IPS-15b (cell line): ENCODE data around the gene SCCPDH.
"Not testable (repeated sequence)": the region's sequence is repeated elsewhere in the genome, so short reads cannot be mapped to it uniquely, and the experiment has no call there.

Experiments used
- H3K27me3 ChIP-seq: one replicate; pipeline ENCODE4 v1.6.1; 2013; ENCODE audit warnings: low read length; ENCODE audit not compliant: control insufficient read depth, insufficient read depth
- H3K36me3 ChIP-seq: one replicate; pipeline ENCODE4 v1.6.1; 2013; ENCODE audit warnings: low read length; ENCODE audit not compliant: control insufficient read depth, insufficient read depth
- H3K4me1 ChIP-seq: one replicate; pipeline ENCODE4 v1.6.1; 2013; ENCODE audit warnings: mild to moderate bottlenecking, low read length; ENCODE audit not compliant: control insufficient read depth, insufficient read depth
- H3K4me3 ChIP-seq: one replicate; pipeline ENCODE4 v1.5.1; 2013; ENCODE audit warnings: low read depth, low read length
- H3K9ac ChIP-seq: one replicate; pipeline ENCODE4 v1.6.1; 2013; ENCODE audit warnings: low read depth, mild to moderate bottlenecking, low read length
- H3K9me3 ChIP-seq: one replicate; pipeline ENCODE4 v1.6.1; 2013; ENCODE audit warnings: mild to moderate bottlenecking, low read length; ENCODE audit not compliant: control insufficient read depth, insufficient read depth

Gene SCCPDH

DNA sequence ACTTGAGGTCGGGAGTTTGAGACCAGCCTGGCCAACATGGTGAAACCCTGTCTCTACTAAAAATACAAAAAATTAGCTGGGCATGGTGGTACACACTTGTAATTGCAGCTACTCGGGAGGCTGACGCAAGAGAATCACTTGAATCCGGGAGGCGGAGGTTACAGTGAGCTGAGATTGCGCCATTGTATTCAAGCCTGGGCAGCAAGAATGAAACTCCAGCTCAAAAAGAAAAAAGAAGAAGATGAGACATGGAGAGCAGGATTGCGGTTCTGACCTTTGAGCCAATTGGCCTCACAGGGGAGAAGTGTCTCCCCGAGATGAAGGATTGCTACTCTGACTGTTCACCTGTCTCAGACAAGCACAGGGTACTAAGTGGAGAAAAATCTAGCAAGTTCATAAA is 6.6 kb downstream of the SCCPDH start:
- Histone ChIP-seq H3K9me3 (no peaks in the 10 kb centered on the region), H3K36me3 (peaks cover 7% of the 10 kb centered on the region), H3K4me3 (no peak overlapping the region), H3K27me3 (no peaks in the 10 kb centered on the region), H3K9ac (no peak overlapping the region), H3K4me1 (no peaks in the 10 kb centered on the region)

DNA sequence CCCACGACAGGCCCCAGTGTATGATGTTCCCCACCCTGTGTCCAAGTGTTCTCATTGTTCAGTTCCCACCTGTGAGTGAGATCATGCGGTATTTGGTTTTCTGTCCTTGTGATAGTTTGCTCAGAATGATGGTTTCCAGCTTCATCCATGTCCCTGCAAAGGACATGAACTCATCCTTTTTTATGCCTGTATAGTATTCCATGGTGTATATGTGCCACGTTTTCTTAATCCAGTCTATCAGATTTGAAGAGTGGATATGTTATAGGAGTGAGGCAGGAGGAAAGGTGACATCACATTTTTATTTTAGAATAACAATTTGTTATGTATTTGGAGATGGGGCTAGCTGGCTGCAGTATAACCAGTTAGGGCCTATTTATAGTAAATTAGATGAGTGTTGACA is 7.7 kb downstream of the SCCPDH start:
- not testable (repeated sequence) for H3K27me3 ChIP-seq, H3K4me1 ChIP-seq, H3K36me3 ChIP-seq, H3K4me3 ChIP-seq, H3K9ac ChIP-seq, H3K9me3 ChIP-seq

DNA sequence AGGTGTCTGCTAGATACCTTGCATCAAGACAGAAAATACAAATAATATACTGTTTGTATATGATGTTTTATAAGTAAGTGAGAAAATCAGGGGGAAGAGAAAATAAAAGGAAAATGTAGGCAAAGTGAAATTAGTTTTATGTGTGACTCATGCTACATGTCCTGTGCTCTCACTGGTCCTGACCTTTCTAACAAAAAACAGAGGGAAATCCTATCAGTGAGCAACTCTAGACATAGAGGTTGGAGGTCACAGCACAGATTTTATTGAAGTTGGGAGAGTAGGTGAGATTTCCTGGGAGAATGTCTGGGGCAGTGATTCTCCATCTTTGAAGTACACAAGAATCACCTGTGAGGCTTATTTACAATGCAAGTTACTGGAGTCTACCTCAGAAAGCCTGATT is 9.5 kb downstream of the SCCPDH start:
- Histone ChIP-seq H3K9ac (no peak overlapping the region), H3K27me3 (no peaks in the 10 kb centered on the region), H3K4me3 (no peak overlapping the region), H3K4me1 (no peaks in the 10 kb centered on the region), H3K36me3 (peaks cover 4% of the 10 kb centered on the region), H3K9me3 (no peaks in the 10 kb centered on the region)

DNA sequence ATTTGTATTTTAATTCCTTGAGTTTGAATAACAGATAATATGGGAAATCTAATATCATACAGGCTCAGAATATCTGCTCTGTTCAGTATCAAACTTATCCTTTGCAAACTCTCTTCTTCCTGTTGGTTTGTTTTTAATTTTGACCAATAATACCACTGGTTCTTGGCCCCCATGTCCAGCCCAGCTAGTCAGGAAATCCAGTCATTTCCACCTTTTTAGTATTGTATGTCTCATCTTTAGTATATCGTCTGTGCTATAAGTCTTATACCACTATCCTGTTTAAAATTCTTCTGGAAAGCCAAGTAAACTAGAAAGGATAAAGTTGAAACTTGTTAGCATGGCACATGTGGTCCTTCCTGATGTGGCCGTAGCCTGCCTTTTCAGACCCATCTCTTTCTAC is 10.7 kb downstream of the SCCPDH start:
- no peak overlapping the region for H3K9ac ChIP-seq
- H3K4me3 ChIP-seq: no peak overlapping the region
- H3K27me3 ChIP-seq: no peaks in the 10 kb centered on the region
- H3K9me3 ChIP-seq: no peaks in the 10 kb centered on the region
- peaks cover 4% of the 10 kb centered on the region for H3K36me3 ChIP-seq
- H3K4me1 ChIP-seq: no peaks in the 10 kb centered on the region

DNA sequence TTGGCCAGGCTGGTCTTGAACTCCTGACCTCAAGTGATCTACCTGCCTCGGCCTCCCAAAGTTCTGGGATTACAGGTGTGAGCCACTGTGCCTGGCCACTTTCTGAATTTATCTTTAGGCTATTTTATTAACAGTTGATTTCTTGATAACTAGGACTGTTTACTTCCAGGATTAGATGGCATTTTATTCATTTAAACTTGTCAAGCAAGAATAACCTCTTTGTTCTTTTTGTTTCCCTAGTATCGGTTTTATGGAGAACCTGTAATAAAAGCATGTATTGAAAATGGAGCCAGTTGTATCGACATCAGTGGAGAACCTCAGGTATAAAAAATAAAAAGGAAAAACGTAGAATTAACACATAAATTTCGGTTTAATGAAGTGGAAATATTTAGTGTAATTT is 11.5 kb downstream of the SCCPDH start:
- H3K9me3 ChIP-seq: no peaks in the 10 kb centered on the region
- H3K9ac ChIP-seq: no peak overlapping the region
- H3K36me3 ChIP-seq: no peaks in the 10 kb centered on the region
- no peaks in the 10 kb centered on the region for H3K27me3 ChIP-seq
- no peak overlapping the region for H3K4me3 ChIP-seq
- H3K4me1 ChIP-seq: no peaks in the 10 kb centered on the region

DNA sequence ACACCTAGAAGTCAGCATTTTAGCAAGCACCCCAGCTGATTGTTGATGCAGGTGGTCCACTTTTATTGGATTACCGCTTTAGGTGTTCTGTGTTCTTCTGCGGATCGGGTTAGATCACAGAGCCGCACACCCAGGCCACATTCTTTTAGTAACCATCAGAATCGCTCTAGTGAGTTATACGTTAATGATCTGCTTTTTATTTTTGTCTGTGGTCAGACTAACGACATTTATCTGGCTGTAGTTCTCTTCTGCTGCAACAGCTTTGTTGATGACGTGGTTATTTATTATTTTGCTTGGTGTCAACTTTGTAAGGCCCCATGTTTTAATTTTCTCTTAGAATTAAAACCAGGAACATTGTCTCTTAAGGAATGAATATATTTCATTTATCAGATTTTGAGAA is 18.2 kb downstream of the SCCPDH start:
- no peaks in the 10 kb centered on the region for H3K4me1 ChIP-seq
- no peaks in the 10 kb centered on the region for H3K9me3 ChIP-seq
- no peak overlapping the region for H3K4me3 ChIP-seq
- H3K9ac ChIP-seq: no peak overlapping the region
- no peaks in the 10 kb centered on the region for H3K27me3 ChIP-seq
- H3K36me3 ChIP-seq: no peaks in the 10 kb centered on the region

DNA sequence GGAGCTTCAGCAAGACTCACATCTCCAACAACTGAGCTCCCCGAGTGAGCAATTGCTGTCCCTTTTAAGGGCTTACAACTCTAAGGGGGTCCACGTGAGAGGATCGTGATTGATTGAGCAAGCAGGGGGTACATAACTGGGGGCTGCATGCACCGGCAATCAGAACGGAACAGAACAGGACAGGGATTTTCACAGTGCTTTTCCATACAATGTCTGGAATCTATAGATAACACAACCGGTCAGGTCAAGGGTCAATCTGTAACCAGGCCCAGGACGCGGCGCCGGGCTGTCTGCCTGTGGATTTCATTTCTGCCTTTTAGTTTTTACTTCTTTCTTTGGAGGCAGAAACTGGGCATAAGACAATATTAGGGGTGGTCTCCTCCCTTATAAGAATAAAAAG is 21.9 kb downstream of the SCCPDH start:
- H3K36me3 ChIP-seq: not testable (repeated sequence)

DNA sequence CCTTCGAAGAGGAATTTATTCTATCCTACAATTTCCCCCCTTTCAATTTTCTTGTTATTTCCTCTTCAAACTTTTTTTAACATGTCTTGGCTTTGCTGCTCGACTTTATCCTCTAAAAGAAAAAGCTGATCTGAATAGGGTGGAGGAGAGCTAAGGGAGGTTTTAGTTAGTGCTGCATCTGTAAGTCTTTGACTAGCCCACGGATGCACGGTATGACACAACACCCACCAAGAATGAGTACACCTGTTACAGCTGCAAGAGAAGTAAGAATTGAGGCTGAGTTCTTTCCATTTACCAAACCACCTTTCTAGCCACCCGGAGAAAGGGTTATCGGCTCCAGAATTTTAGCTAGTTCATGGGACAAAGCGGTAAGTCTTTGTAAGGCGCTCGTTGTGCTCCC is 23.8 kb downstream of the SCCPDH start:
- Histone ChIP-seq H3K36me3 (no peaks in the 10 kb centered on the region), H3K4me1 (no peaks in the 10 kb centered on the region), H3K4me3 (no peak overlapping the region), H3K9ac (no peak overlapping the region), H3K9me3 (no peaks in the 10 kb centered on the region), H3K27me3 (no peaks in the 10 kb centered on the region)

More for the DNA sequence above, 21.9 kb downstream of the SCCPDH start:
- not testable (repeated sequence) for H3K4me3 ChIP-seq, H3K9me3 ChIP-seq, H3K4me1 ChIP-seq, H3K27me3 ChIP-seq, H3K9ac ChIP-seq

DNA sequence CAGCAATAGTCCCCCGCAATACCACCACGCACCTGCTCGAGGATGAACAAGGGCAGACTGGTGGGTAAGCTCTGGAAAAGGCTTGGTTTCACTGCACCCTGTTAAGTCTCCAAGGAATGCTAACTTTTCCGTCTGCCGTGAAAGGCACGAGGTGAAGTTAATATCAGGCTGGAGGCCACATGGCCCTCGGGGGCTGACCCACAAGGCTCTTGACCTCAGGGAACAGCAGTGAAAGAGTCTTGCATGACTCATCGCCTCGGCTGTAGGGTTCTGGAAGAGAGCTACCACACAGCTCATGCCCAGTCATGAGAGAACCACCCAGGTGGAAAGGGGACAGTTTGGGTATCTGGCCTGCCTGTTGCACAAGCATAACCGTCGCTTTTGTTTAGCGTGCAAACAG is 24.7 kb downstream of the SCCPDH start:
- Histone ChIP-seq H3K4me1 (peaks cover 3% of the 10 kb centered on the region), H3K4me3 (no peak overlapping the region), H3K36me3 (no peaks in the 10 kb centered on the region), H3K9ac (no peak overlapping the region), H3K27me3 (no peaks in the 10 kb centered on the region), H3K9me3 (no peaks in the 10 kb centered on the region)

DNA sequence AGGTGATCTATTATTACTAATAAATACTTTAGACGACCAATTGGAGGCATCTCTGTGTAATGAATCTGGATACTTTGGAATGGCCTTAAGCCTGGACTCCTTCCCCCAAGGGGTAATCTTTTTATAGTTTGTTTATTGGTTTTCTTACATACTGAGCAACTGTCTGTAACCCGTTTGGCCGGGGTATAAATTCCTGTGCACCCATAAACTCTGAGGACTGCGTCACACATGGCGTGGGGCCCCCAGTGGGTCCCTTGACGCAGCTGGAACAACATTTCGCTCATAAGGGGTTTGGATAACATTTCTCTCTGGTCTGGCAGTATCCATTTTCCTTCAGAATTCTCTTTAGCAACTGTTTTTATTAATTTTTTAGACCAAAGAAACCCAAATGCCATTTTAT is 26.5 kb downstream of the SCCPDH start:
- Histone ChIP-seq H3K27me3 (no peaks in the 10 kb centered on the region), H3K4me3 (no peak overlapping the region), H3K9me3 (no peaks in the 10 kb centered on the region), H3K4me1 (peaks cover 3% of the 10 kb centered on the region), H3K9ac (no peak overlapping the region), H3K36me3 (no peaks in the 10 kb centered on the region)

DNA sequence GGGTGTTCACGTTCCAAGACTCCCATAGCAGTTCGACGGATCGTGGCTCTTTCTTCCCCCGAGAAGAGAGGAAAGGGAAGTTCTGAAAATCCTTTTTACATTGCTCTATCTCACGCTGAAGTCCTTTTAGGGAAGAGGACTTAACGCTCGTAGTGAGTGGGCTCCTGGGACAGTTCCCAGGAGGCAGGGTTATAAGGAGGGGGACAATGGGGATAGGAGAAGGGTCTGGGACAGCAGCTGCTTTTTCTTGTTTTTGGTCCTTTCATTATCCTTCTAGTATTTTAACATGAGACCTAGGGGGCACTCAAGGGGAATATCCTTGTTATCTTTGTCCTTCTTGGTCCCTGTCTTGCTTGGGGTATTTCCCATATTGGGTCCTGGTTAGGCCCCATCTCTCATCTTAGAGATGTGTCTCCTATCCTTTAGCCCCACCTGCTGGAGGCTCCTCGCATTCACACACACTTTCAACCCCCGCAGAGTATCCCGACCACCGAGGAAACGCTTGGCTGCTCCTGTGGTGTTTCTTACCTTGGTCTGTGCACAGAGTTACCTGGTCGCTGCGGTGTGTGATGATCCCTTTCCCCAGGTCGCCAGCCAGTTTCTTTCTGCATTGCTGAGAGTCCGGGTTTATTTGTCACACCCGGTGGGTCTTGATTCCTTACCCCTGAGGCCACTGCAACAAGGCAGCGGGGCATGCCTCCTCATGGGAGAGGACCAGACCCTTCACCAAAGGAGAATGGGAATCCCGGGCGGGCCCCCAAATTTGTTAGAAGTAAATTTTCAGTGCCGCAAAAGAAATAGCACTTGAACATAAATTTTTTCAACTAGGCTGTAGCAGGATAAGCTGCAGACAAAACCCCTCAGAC is 29.7 kb downstream of the SCCPDH start:
- H3K36me3 ChIP-seq: no peaks in the 10 kb centered on the region

DNA sequence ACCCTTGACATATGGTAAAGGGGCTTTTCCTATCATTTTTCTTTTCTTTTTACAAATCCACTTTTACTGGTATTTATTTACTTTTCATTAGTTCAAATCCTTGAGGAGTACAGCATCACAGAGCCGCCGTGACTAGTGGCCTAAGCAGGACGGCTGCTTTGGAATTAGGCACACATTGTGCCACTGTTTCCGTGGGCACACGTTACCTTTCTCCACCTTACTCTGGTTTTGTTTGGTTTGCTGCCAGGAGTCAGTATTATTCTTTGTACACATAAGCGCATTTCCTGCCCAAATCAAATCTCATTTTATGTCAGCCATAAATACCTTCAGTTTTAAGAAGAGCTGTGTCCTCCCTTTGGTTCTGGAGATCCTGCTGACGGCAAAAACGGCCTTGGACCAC is 31.2 kb downstream of the SCCPDH start:
- H3K4me1 ChIP-seq: peaks cover 3% of the 10 kb centered on the region
- H3K9me3 ChIP-seq: no peaks in the 10 kb centered on the region
- no peaks in the 10 kb centered on the region for H3K27me3 ChIP-seq
- H3K9ac ChIP-seq: no peak overlapping the region
- H3K4me3 ChIP-seq: no peak overlapping the region
- H3K36me3 ChIP-seq: no peaks in the 10 kb centered on the region

More for the DNA sequence above, 29.7 kb downstream of the SCCPDH start:
- H3K9ac ChIP-seq: no peak overlapping the region
- no peaks in the 10 kb centered on the region for H3K27me3 ChIP-seq
- no peak overlapping the region for H3K4me3 ChIP-seq
- H3K4me1 ChIP-seq: peaks cover 3% of the 10 kb centered on the region
- no peaks in the 10 kb centered on the region for H3K9me3 ChIP-seq
